K562 (cell line): ENCODE data around the gene MAK. TPM values are rescaled to one million over a fixed set of nuclear protein-coding genes. Genes with fewer than 3 reads are reported as not detected.
A peak's percentile ranks its signal among the peaks of the same experiment; 100 is the strongest.

Experiments
- ARNT ChIP-seq, 2 experiments: fragments of 450-650 bp; IDR thresholded peaks; 2 replicates each; pipeline ENCODE4 v1.6.1; 2016; ENCODE audit warnings: mild to moderate bottlenecking in 1 of 2
- EP400 ChIP-seq: fragments of 450-650 bp; IDR thresholded peaks from 2 replicates; pipeline ENCODE4 v1.6.1; 2017; ENCODE audit warnings: antibody characterized with exemption, mild to moderate bottlenecking, moderate library complexity
- FOXJ2 ChIP-seq: fragments of 200-800 bp; sonication (Bioruptor generic); IDR thresholded peaks from 2 replicates; pipeline ENCODE4 v1.6.1; 2016; ENCODE audit warnings: missing genetic modification characterization, missing compliant biosample characterization
- FOXK1 ChIP-seq: sonication (generic); formaldehyde crosslinking; IDR thresholded peaks from 2 replicates; pipeline ENCODE4 v1.8.0; 2022; ENCODE audit warnings: missing genetic modification reagents, mild to moderate bottlenecking, borderline replicate concordance
- HLTF ChIP-seq: fragments of 450-650 bp; IDR thresholded peaks from 2 replicates; pipeline ENCODE4 v1.6.1; 2016
- MCM3 ChIP-seq: fragments of 450-650 bp; IDR thresholded peaks from 2 replicates; pipeline ENCODE4 v1.6.1; 2016
- MEIS2 ChIP-seq: fragments of 450-650 bp; IDR thresholded peaks from 2 replicates; pipeline ENCODE4 v1.6.1; 2014; ENCODE audit warnings: mild to moderate bottlenecking; ENCODE audit not compliant: partially characterized antibody
- PBX2 ChIP-seq, 2 experiments: IDR thresholded peaks in 1 of 2; conservative IDR thresholded peaks in 1 of 2; 2 replicates each; pipeline ENCODE4 v1.6.1; 2016; ENCODE audit warnings: low read depth in 2 of 2, mild to moderate bottlenecking in 1 of 2, missing compliant biosample characterization in 1 of 2, missing genetic modification characterization in 1 of 2, moderate library complexity in 1 of 2
- POLR2A ChIP-seq: fragments of 450-650 bp; conservative IDR thresholded peaks from 2 replicates; pipeline ENCODE4 v1.6.1; 2016
- PRPF4 ChIP-seq: fragments of 200-400 bp; formaldehyde crosslinking; IDR thresholded peaks from one replicate; pipeline ENCODE4 v1.6.1; 2017; ENCODE audit warnings: low read length, low read depth, mild to moderate bottlenecking; ENCODE audit not compliant: insufficient read depth, poor library complexity, severe bottlenecking
- RREB1 ChIP-seq: fragments of 250-450 bp; sonication (Bioruptor Pico); IDR thresholded peaks from 2 replicates; pipeline ENCODE4 v1.4.0; 2020
- SMAD1 ChIP-seq: fragments of 150-350 bp; IDR thresholded peaks from 2 replicates; pipeline ENCODE4 v1.6.1; 2014; ENCODE audit warnings: low read length, low read depth; ENCODE audit not compliant: partially characterized antibody
- ZNF354B ChIP-seq: fragments of 250-450 bp; sonication (Bioruptor Pico); IDR thresholded peaks from 2 replicates; pipeline ENCODE4 v1.4.0; 2020
- ZNF561 ChIP-seq: fragments of 450-650 bp; formaldehyde crosslinking; conservative IDR thresholded peaks from 2 replicates; pipeline ENCODE4 v1.4.0; 2020; ENCODE audit warnings: mild to moderate bottlenecking, moderate library complexity
- polyA plus RNA-seq, 8 experiments: library from polyadenylated mRNA; depleted of rRNA in 4 of 8; stranded (reverse) in 5 of 8; unstranded in 3 of 8; fragments of >200 nt; fragmentation: Nextera tagmentation in 2 of 8; fragmentation: Illumina TruSeq in 1 of 8; extraction: Ambion mirVana in 2 of 8; extraction: Trizol in 1 of 8; gene quantifications; 2 replicates each; pipeline versions ENCODE4 v1.2.1 to v1.2.3, GENCODE V29; 2011 to 2014; ENCODE audit warnings: inconsistent platforms in 1 of 8, missing spikeins in 1 of 8
- total RNA-seq, 7 experiments: library from RNA; depleted of rRNA in 6 of 7; stranded (reverse); fragments of >200 nt in 6 of 7; fragmentation: Illumina TruSeq in 2 of 7; extraction: Trizol in 2 of 7; gene quantifications; 2 replicates each; pipeline versions ENCODE4 v1.2.1 to v1.2.3, GENCODE V29; 2011 to 2021; ENCODE audit warnings: low replicate concordance in 1 of 7
- TF ChIP-seq, protein P1 (sequence below): sonication (generic); formaldehyde crosslinking; IDR thresholded peaks from 2 replicates; pipeline ENCODE4 v1.8.0; 2023; ENCODE audit warnings: mild to moderate bottlenecking, missing genetic modification reagents
- TF ChIP-seq, protein P2 (sequence below): fragments of 200-800 bp; sonication (Bioruptor generic); IDR thresholded peaks from 2 replicates; pipeline ENCODE4 v1.6.1; 2017; ENCODE audit warnings: missing genetic modification characterization, missing compliant biosample characterization

MAK gene
- total and polyA plus RNA-seq, 9 of the 15 experiments (the other 6 are each of a cell fraction or from before 2014, with no cell fraction given), result 0.25 to 1.1 (median 0.53) TPM

DNA sequence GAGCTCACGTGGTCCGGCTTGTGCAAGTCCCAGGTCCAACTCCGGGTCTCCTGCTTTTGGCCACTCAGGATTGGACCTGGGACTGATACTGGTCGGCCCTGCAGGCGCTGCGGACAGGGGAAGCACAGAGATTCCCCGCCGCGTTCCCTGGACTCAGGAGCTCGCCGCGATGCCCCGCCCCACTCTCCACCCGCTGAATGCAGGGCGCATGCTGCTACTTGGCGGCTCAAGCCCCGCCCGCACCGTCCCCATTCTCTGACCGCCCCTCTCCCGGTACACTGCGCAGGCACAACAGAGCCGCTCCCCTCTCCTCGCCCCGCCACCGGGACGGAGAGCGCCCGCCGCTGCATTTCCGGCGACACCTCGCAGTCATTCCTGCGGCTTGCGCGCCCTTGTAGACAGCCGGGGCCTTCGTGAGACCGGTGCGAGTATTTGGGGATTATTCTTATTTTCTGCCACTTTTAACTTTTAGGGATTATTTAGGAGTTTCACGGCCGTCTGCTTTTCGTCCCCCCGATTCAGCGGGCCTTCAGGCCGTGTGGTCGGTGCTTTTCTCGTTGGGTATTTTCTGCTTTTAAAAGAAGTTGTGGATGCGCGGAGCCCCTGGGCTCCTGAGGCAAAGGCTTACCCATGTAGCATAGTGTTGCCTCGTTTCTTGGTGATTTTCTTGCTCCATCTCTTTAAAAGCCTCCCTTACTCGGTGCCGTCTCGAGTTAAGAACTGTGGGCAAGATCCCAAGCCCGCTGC lies 115.3 kb downstream of the MAK start, which contains the start of gene TMEM14C (continued):
- TF ChIP-seq PBX2 (CRISPR knock-in tag; IDR thresholded peaks at IDR 0.05; ENCODE audit: low read depth) (no peak), PBX2 (tag; conservative IDR thresholded peaks at IDR 0.05; ENCODE audit: low read depth) (no peak), MCM3 (no peak), EP400 (peak; percentile 95), ARNT (IDR thresholded peaks at IDR 0.05) (no peak; a peak in 1 of 4 replicates), ZNF561 (CRISPR knock-in tag) (no peak), SMAD1 (peak; percentile 21), ZNF354B (no peak), PRPF4 (no peak), MEIS2 (no peak), FOXJ2 (tag) (peak; percentile 84), POLR2A (peak; percentile 96), FOXK1 (CRISPR knock-in tag) (no peak), HLTF (0 out of 2 replicates have a peak, but pooled peaks have one; percentile 63), RREB1 (no peak)
- TF ChIP-seq, protein P1, sequence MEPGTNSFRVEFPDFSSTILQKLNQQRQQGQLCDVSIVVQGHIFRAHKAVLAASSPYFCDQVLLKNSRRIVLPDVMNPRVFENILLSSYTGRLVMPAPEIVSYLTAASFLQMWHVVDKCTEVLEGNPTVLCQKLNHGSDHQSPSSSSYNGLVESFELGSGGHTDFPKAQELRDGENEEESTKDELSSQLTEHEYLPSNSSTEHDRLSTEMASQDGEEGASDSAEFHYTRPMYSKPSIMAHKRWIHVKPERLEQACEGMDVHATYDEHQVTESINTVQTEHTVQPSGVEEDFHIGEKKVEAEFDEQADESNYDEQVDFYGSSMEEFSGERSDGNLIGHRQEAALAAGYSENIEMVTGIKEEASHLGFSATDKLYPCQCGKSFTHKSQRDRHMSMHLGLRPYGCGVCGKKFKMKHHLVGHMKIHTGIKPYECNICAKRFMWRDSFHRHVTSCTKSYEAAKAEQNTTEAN (CRISPR knock-in tag), result 0 out of 2 replicates have a peak, but pooled peaks have one; percentile 74
- TF ChIP-seq, protein P2, sequence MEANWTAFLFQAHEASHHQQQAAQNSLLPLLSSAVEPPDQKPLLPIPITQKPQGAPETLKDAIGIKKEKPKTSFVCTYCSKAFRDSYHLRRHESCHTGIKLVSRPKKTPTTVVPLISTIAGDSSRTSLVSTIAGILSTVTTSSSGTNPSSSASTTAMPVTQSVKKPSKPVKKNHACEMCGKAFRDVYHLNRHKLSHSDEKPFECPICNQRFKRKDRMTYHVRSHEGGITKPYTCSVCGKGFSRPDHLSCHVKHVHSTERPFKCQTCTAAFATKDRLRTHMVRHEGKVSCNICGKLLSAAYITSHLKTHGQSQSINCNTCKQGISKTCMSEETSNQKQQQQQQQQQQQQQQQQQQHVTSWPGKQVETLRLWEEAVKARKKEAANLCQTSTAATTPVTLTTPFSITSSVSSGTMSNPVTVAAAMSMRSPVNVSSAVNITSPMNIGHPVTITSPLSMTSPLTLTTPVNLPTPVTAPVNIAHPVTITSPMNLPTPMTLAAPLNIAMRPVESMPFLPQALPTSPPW (CRISPR knock-in tag), result peak; percentile 85
